Endothelial cell (in vitro differentiated cells): Measurements from ENCODE around the gene GATAD2A. TPM values are rescaled to one million over a fixed set of nuclear protein-coding genes. Genes with fewer than 3 reads are reported as not detected.

Source experiments
- DNase-seq: peaks from one replicate; pipeline ENCODE4 v3.0.0; 2021; ENCODE audit warnings: low spot score
- H3K27ac Mint-ChIP-seq: one replicate; pipeline ENCODE4 v1.8.0; 2021; ENCODE audit warnings: mixed read lengths, inconsistent platforms; ENCODE audit not compliant: unreplicated experiment
- H3K27me3 Mint-ChIP-seq: one replicate; pipeline ENCODE4 v1.8.0; 2021; ENCODE audit warnings: mild to moderate bottlenecking, moderate library complexity, mixed read lengths, inconsistent platforms; ENCODE audit not compliant: unreplicated experiment
- H3K36me3 Mint-ChIP-seq: one replicate; pipeline ENCODE4 v1.8.0; 2021; ENCODE audit warnings: mild to moderate bottlenecking, low read depth, mixed read lengths, inconsistent platforms; ENCODE audit not compliant: unreplicated experiment
- H3K4me1 Mint-ChIP-seq: one replicate; pipeline ENCODE4 v1.8.0; 2021; ENCODE audit warnings: mild to moderate bottlenecking, mixed read lengths, inconsistent platforms; ENCODE audit not compliant: unreplicated experiment
- H3K4me3 Mint-ChIP-seq: one replicate; pipeline ENCODE4 v1.8.0; 2021; ENCODE audit warnings: mild to moderate bottlenecking, mixed read lengths, inconsistent platforms; ENCODE audit not compliant: unreplicated experiment
- H3K9me3 Mint-ChIP-seq: one replicate; pipeline ENCODE4 v1.8.0; 2021; ENCODE audit warnings: mixed read lengths, inconsistent platforms; ENCODE audit not compliant: unreplicated experiment
- CTCF ChIP-seq: fragments of 200-600 bp; sonication (generic); IDR thresholded peaks from one replicate; pipeline ENCODE4 v1.5.0; 2021; ENCODE audit warnings: antibody characterized with exemption; ENCODE audit not compliant: unreplicated experiment
- total RNA-seq: library from RNA; stranded (reverse); fragmentation: NEBNext Ultra II Directional; extraction: Animal tissue kit (Norgen Biotek cat#: 25700); gene quantifications from one replicate; pipeline ENCODE4 v1.2.1, GENCODE V29; 2021; ENCODE audit not compliant: unreplicated experiment

The GATAD2A gene
- total RNA-seq, 1 donor from 2014 or later, result 150 TPM

GRCh38 chr19:19459073-19459472, 53.6 kb downstream of the GATAD2A start:
- Mint-ChIP-seq H3K27me3 (peaks cover 11% of the 10 kb centered on the region), H3K27ac (peak overlapping the region; percentile 13), H3K9me3 (no peaks in the 10 kb centered on the region), H3K4me3 (no peak overlapping the region), H3K4me1 (peaks cover 53% of the 10 kb centered on the region), H3K36me3 (peaks cover 12% of the 10 kb centered on the region)
- DNase-seq, result no peak
- no peak for TF ChIP-seq CTCF

GRCh38 chr19:19459707-19460251, 54.3 kb downstream of the GATAD2A start:
- Mint-ChIP-seq H3K36me3 (peaks cover 12% of the 10 kb centered on the region), H3K9me3 (no peaks in the 10 kb centered on the region), H3K27ac (no peak overlapping the region), H3K4me1 (peaks cover 58% of the 10 kb centered on the region), H3K4me3 (peak overlapping the region; percentile 6), H3K27me3 (peaks cover 14% of the 10 kb centered on the region)
- no peak for TF ChIP-seq CTCF
- no peak for DNase-seq

GRCh38 chr19:19460258-19460731, 54.8 kb downstream of the GATAD2A start:
- TF ChIP-seq CTCF, result no peak
- Mint-ChIP-seq H3K4me3 (peak overlapping the region; percentile 66), H3K9me3 (peaks cover 4% of the 10 kb centered on the region), H3K27ac (peak overlapping the region; percentile 49), H3K4me1 (peaks cover 63% of the 10 kb centered on the region), H3K36me3 (peaks cover 17% of the 10 kb centered on the region), H3K27me3 (peaks cover 18% of the 10 kb centered on the region)
- no peak for DNase-seq

GRCh38 chr19:19460761-19461265, 55.3 kb downstream of the GATAD2A start:
- Mint-ChIP-seq H3K27me3 (peaks cover 18% of the 10 kb centered on the region), H3K4me1 (peaks cover 63% of the 10 kb centered on the region), H3K27ac (peak overlapping the region; percentile 49), H3K9me3 (peaks cover 4% of the 10 kb centered on the region), H3K36me3 (peaks cover 20% of the 10 kb centered on the region), H3K4me3 (peak overlapping the region; percentile 66)
- DNase-seq, result peak; percentile 29
- TF ChIP-seq CTCF, result no peak

GRCh38 chr19:19461306-19461670, 55.8 kb downstream of the GATAD2A start:
- peaks cover 25% of the 10 kb centered on the region for H3K36me3 Mint-ChIP-seq
- peak overlapping the region; percentile 2 for H3K4me3 Mint-ChIP-seq
- peaks cover 4% of the 10 kb centered on the region for H3K9me3 Mint-ChIP-seq
- no peak for TF ChIP-seq CTCF
- DNase-seq, result no peak
- H3K4me1 Mint-ChIP-seq, result peaks cover 67% of the 10 kb centered on the region
- H3K27me3 Mint-ChIP-seq, result peaks cover 23% of the 10 kb centered on the region
- peak overlapping the region; percentile 49 for H3K27ac Mint-ChIP-seq
